GM12873 (cell line): ENCODE data around the gene APOO.

Experiments
- TF ChIP-seq, protein P1 (sequence below): IDR thresholded peaks from 2 replicates; pipeline ENCODE4 v1.5.1; 2012; ENCODE audit warnings: low read depth, mild to moderate bottlenecking, moderate library complexity, low read length, control low read depth; ENCODE audit not compliant: insufficient read depth; ENCODE audit errors: missing control alignments

The APOO gene

DNA sequence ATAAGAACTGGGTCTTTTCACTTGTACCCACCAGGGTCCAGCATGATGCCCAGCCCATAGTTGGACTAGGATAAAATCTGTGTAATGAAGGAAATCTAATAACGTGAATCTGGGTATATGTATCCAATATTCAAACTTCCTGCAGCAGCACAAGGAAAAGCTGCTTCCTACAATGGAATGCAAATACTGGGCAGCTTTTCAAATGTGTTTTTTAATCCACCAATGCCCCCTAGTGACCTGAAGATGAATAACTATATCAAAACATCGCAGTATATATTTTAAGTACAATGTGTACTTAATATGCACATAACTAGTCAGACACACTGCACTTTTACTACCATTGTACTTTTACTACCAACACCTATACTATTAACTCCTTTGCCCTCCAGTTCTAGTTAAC, 5.3 kb downstream of the APOO start:
- TF ChIP-seq, protein P1, sequence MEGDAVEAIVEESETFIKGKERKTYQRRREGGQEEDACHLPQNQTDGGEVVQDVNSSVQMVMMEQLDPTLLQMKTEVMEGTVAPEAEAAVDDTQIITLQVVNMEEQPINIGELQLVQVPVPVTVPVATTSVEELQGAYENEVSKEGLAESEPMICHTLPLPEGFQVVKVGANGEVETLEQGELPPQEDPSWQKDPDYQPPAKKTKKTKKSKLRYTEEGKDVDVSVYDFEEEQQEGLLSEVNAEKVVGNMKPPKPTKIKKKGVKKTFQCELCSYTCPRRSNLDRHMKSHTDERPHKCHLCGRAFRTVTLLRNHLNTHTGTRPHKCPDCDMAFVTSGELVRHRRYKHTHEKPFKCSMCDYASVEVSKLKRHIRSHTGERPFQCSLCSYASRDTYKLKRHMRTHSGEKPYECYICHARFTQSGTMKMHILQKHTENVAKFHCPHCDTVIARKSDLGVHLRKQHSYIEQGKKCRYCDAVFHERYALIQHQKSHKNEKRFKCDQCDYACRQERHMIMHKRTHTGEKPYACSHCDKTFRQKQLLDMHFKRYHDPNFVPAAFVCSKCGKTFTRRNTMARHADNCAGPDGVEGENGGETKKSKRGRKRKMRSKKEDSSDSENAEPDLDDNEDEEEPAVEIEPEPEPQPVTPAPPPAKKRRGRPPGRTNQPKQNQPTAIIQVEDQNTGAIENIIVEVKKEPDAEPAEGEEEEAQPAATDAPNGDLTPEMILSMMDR: peak; percentile 46

- TF ChIP-seq, protein P1: peak; percentile 64
These were observed 5.9 kb downstream of the APOO start for GRCh38 chrX:23901805-23902204.

DNA sequence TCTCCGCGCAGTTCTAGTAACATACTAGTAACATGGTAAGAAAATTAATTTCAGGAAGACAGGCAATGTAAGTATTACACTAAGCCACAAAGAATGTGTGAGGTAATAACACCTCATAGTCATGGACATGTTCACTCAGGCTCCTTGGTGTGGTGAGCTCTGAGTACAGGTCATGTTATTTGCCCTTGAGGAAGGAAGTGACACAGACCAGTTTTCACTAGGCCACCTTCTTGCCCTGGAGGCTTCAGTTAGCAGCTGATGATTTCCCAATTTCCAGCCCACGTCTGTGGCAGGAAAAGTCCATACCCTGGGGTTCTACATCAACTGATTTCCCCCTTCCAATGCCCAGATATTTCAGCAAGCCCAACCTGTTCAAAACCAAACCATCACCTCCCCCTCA, 6.7 kb downstream of the APOO start:
- TF ChIP-seq, protein P1: no peak

- TF ChIP-seq, protein P1: no peak
These were observed 7.4 kb downstream of the APOO start for GRCh38 chrX:23900220-23900797.

DNA sequence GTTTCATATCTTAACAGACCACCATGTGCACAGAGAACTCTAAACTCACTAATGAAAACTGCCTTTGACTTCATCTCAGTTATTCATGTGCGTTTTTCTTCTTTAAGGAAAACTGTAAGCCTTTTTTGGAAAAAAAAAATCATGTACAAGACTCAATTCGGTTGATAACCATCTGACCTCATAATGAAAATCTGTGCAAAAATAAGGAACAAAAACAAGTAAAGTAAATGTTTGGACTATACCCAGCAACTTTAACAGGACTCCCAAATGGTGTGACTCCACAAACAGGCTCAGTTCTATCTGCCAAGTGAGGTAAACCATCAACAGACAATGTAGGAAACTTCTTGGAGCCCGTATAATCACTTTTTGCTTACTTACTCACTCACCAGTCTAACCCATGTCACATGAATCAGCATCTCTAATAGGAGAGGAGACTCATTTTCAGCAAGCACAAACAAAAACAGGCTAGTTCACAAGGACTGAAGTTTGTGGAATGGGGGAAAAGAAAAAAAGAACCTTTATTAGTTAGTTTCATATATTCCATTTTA, 9.3 kb downstream of the APOO start:
- TF ChIP-seq, protein P1: no peak

DNA sequence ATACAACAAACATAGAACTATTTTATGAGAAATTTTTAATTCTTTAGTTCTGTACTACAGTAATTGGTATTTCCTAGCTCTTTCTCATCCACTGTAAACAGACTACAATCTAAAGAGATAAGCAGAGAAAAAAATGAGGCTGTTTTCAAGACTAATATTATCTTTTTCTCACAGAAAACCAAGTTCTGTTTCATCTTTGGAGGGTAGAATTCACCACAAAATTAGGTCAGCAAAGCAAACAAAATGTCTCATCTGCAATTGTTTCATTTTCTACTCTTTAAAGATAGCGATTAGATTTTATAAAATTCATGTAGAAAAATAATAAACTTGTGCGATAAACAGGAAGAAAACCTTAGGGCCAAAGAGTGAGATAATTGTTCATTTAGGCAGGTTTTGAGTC, 10.8 kb downstream of the APOO start:
- TF ChIP-seq, protein P1: no peak

DNA sequence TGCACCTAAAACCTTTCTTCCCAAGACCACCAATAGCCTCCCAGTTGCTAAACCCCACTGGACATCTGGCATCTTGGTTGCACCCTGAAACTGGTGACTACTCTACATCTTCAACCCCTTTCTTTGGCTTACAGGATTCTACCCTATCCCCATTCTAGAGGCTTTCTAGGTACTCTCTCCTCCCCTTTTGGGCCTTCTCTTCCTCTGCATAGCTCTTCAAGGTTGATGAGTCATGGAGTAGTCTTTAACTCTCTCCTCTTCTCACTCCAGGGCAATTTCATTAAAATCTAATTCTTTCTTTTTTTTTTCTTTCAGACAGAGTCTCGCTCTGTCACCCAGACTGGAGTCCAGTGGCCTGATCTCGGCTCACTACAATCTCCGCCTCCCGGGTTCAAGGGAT, 16.8 kb downstream of the APOO start:
- TF ChIP-seq, protein P1: no peak
